GM19397 (cell line): ENCODE measurements around the gene TK1.
"Not testable (repeated sequence)": the region's sequence is repeated elsewhere in the genome, so short reads cannot be mapped to it uniquely, and the experiment has no call there.

Source experiments
- ATAC-seq: cut with Tn5 transposase; IDR thresholded peaks from one replicate; pipeline ENCODE4 v1.9.1; 2021; ENCODE audit warnings: mild to moderate bottlenecking, moderate library complexity; ENCODE audit not compliant: unreplicated experiment

TK1 gene

GRCh38 chr17:78180083-78180482, 6.8 kb downstream of the TK1 start:
- no peak for ATAC-seq

GRCh38 chr17:78179372-78179771, 7.5 kb downstream of the TK1 start:
- ATAC-seq, result no peak

- ATAC-seq, result no peak
Observed at GRCh38 chr17:78176548-78177025, 10.3 kb downstream of the TK1 start.

- no peak for ATAC-seq
Observed at GRCh38 chr17:78175643-78175981, 11.2 kb downstream of the TK1 start.

GRCh38 chr17:78174870-78175642, 11.8 kb downstream of the TK1 start:
- ATAC-seq, result no peak

- no peak for ATAC-seq
Observed at GRCh38 chr17:78174346-78174869, 12.4 kb downstream of the TK1 start.

- no peak for ATAC-seq
Observed at GRCh38 chr17:78173097-78173715, 13.6 kb downstream of the TK1 start.

GRCh38 chr17:78172249-78173051, 14.4 kb downstream of the TK1 start:
- no peak for ATAC-seq

- not testable (repeated sequence) for ATAC-seq
Observed at GRCh38 chr17:78171591-78172248, 15.1 kb downstream of the TK1 start.

GRCh38 chr17:78170692-78171590, 15.9 kb downstream of the TK1 start:
- no peak for ATAC-seq

- ATAC-seq, result peak; percentile 11
Observed at GRCh38 chr17:78168903-78169793, 17.7 kb downstream of the TK1 start.

- ATAC-seq, result peak; percentile 68
Observed at GRCh38 chr17:78168242-78168902, 18.5 kb downstream of the TK1 start, which contains the start of gene SYNGR2. SYNGR2 (plus strand) TSS chr17:78168581; CDS start chr17:78168617, 36 bp downstream.

- no peak for ATAC-seq
Observed at GRCh38 chr17:78166416-78166815, 20.4 kb downstream of the TK1 start.

- ATAC-seq, result no peak
Observed at GRCh38 chr17:78164748-78165607, 21.9 kb downstream of the TK1 start.

GRCh38 chr17:78163881-78164747, 22.7 kb downstream of the TK1 start:
- ATAC-seq, result no peak

GRCh38 chr17:78159575-78160158, 27.2 kb downstream of the TK1 start:
- no peak for ATAC-seq
